Measurements from ENCODE around the gene ARMC9. TPM values are rescaled to one million over a fixed set of nuclear protein-coding genes. Genes with fewer than 3 reads are reported as not detected.

Gene ARMC9
- total RNA-seq, 1 donor from 2014 or later: 35.2 TPM

GRCh38 chr2:231379266-231380215 is 181.1 kb downstream of the ARMC9 start:
- no peaks in the 10 kb centered on the region for H3K36me3 Mint-ChIP-seq
- H3K4me1 Mint-ChIP-seq (ENCODE audit: unreplicated experiment): peaks cover 6% of the 10 kb centered on the region
- no peak for DNase-seq (ENCODE audit: extremely low spot score, unreplicated experiment)
- H3K4me3 Mint-ChIP-seq: no peak overlapping the region
- H3K27ac Mint-ChIP-seq: no peak overlapping the region
- H3K27me3 Mint-ChIP-seq: no peaks in the 10 kb centered on the region
- no peak for TF ChIP-seq CTCF (conservative IDR thresholded peaks at IDR 0.05)
- peaks cover 4% of the 10 kb centered on the region for H3K9me3 Mint-ChIP-seq

GRCh38 chr2:231380307-231380706 is 181.9 kb downstream of the ARMC9 start:
- no peak for TF ChIP-seq CTCF (conservative IDR thresholded peaks at IDR 0.05)
- H3K27me3 Mint-ChIP-seq: no peaks in the 10 kb centered on the region
- H3K27ac Mint-ChIP-seq: no peak overlapping the region
- H3K9me3 Mint-ChIP-seq: peaks cover 11% of the 10 kb centered on the region
- no peak for DNase-seq (ENCODE audit: extremely low spot score, unreplicated experiment)
- H3K4me3 Mint-ChIP-seq: no peak overlapping the region
- peaks cover 6% of the 10 kb centered on the region for H3K4me1 Mint-ChIP-seq (ENCODE audit: unreplicated experiment)
- H3K36me3 Mint-ChIP-seq: peaks cover 4% of the 10 kb centered on the region

- H3K27me3 Mint-ChIP-seq: no peaks in the 10 kb centered on the region
- TF ChIP-seq CTCF (conservative IDR thresholded peaks at IDR 0.05): no peak
- no peak overlapping the region for H3K4me3 Mint-ChIP-seq
- H3K9me3 Mint-ChIP-seq: peaks cover 11% of the 10 kb centered on the region
- no peak for DNase-seq (ENCODE audit: extremely low spot score, unreplicated experiment)
- peaks cover 6% of the 10 kb centered on the region for H3K4me1 Mint-ChIP-seq (ENCODE audit: unreplicated experiment)
- H3K27ac Mint-ChIP-seq: no peak overlapping the region
- peaks cover 4% of the 10 kb centered on the region for H3K36me3 Mint-ChIP-seq
Measured at GRCh38 chr2:231380991-231381847, 182.8 kb downstream of the ARMC9 start.

GRCh38 chr2:231382116-231382515 is 183.7 kb downstream of the ARMC9 start:
- Mint-ChIP-seq H3K4me3 (no peak overlapping the region), H3K27ac (no peak overlapping the region), H3K4me1 (ENCODE audit: unreplicated experiment) (peaks cover 1% of the 10 kb centered on the region), H3K9me3 (peaks cover 11% of the 10 kb centered on the region), H3K36me3 (peaks cover 4% of the 10 kb centered on the region), H3K27me3 (no peaks in the 10 kb centered on the region)
- no peak for DNase-seq (ENCODE audit: extremely low spot score, unreplicated experiment)
- TF ChIP-seq CTCF (conservative IDR thresholded peaks at IDR 0.05): no peak

GRCh38 chr2:231383416-231384108 is 185.1 kb downstream of the ARMC9 start:
- no peak for TF ChIP-seq CTCF (conservative IDR thresholded peaks at IDR 0.05)
- H3K27me3 Mint-ChIP-seq: no peaks in the 10 kb centered on the region
- H3K4me1 Mint-ChIP-seq (ENCODE audit: unreplicated experiment): no peaks in the 10 kb centered on the region
- H3K9me3 Mint-ChIP-seq: peaks cover 11% of the 10 kb centered on the region
- H3K4me3 Mint-ChIP-seq: no peak overlapping the region
- H3K36me3 Mint-ChIP-seq: peaks cover 4% of the 10 kb centered on the region
- DNase-seq (ENCODE audit: extremely low spot score, unreplicated experiment): no peak
- no peak overlapping the region for H3K27ac Mint-ChIP-seq
